Smooth muscle cell of trachea (primary cell): ENCODE data around the gene TMEM54. TPM values are rescaled to one million over a fixed set of nuclear protein-coding genes. Genes with fewer than 3 reads are reported as not detected.

ENCODE experiments used
- total RNA-seq: library from RNA; depleted of rRNA; stranded (reverse); fragments of >200 nt; gene quantifications from 2 replicates; pipeline ENCODE4 v1.2.1, GENCODE V29; 2014

The TMEM54 gene
- total RNA-seq = 36.7 and 59.0 TPM in 2 replicates

GRCh38 chr1:32900956-32901822 is at the start of gene TMEM54:
Gene TMEM54 (minus strand): TSS chr1:32901389. CDS start chr1:32901238, 151 bp downstream.

GRCh38 chr1:32886004-32886827 is 15.0 kb downstream of the TMEM54 start, which contains the start of gene HPCA:
Gene HPCA (plus strand): TSS chr1:32886491. CDS start chr1:32888899, 2,408 bp downstream.

GRCh38 chr1:32870615-32871363 is 30.4 kb downstream of the TMEM54 start, which contains the start of gene FNDC5:
Gene FNDC5 (minus strand): TSS chr1:32870912.

Other genes starting within 250 kb of the TMEM54 start
- gene SYNC, start 198.6 kb downstream of the TMEM54 start, total RNA-seq = 67.1 and 136 TPM in 2 replicates
- 139 and 154 TPM in 2 replicates for gene YARS1, start 84.0 kb downstream of the TMEM54 start, total RNA-seq
- gene S100PBP, start 83.7 kb downstream of the TMEM54 start, total RNA-seq = 29.9 and 70.5 TPM in 2 replicates
- gene FNDC5, start 30.5 kb downstream of the TMEM54 start, total RNA-seq = 0.87 and 3.6 TPM in 2 replicates
- not detected in 2 replicates for gene HPCA, start 14.9 kb downstream of the TMEM54 start, total RNA-seq
- 11.3 and 13.2 TPM in 2 replicates for gene RNF19B, start 63.4 kb upstream of the TMEM54 start, total RNA-seq
- gene AK2, start 135.5 kb upstream of the TMEM54 start, total RNA-seq = 87.5 and 167 TPM in 2 replicates
- 4.2 and 6.0 TPM in 2 replicates for gene AZIN2, start 179.8 kb upstream of the TMEM54 start, total RNA-seq